PFSK-1 (cell line): ENCODE results near the gene PRKAR2A.

Experiments used
- FOXP2 ChIP-seq: optimal IDR thresholded peaks from 2 replicates; pipeline ENCODE3; 2011; ENCODE audit warnings: borderline replicate concordance, control low read depth, inconsistent platforms; ENCODE audit not compliant: insufficient read depth; ENCODE audit errors: extremely low read length, extremely low read depth
- POLR2AphosphoS5 ChIP-seq: IDR thresholded peaks from 2 replicates; pipeline ENCODE4 v1.6.1; 2012; ENCODE audit warnings: low read depth, mild to moderate bottlenecking, control low read depth, low read length, moderate library complexity
- REST ChIP-seq, 2 experiments: IDR thresholded peaks; 2 replicates each; pipeline versions ENCODE4 v1.6.1 to v1.8.0; 2011 to 2012; ENCODE audit warnings: low read depth in 2 of 2, low read length in 2 of 2, control low read depth in 1 of 2, inconsistent platforms in 1 of 2, mild to moderate bottlenecking in 1 of 2, moderate library complexity in 1 of 2; ENCODE audit not compliant: insufficient read depth in 1 of 2
- SIN3A ChIP-seq: IDR thresholded peaks from 2 replicates; pipeline ENCODE4 v1.6.1; 2012; ENCODE audit warnings: mild to moderate bottlenecking, low read length, moderate library complexity, borderline replicate concordance; ENCODE audit not compliant: insufficient read depth
- TAF1 ChIP-seq: IDR thresholded peaks from 2 replicates; pipeline ENCODE4 v1.6.1; 2012; ENCODE audit warnings: low read length, control low read depth, borderline replicate concordance; ENCODE audit not compliant: insufficient read depth

Gene PRKAR2A

GRCh38 chr3:48797626-48798025 is 50.0 kb downstream of the PRKAR2A start:
- no peak for TF ChIP-seq FOXP2
- no peak for TF ChIP-seq TAF1
- no peak for TF ChIP-seq REST (IDR thresholded peaks at IDR 0.05; ENCODE audit: insufficient read depth in 1 of 2, low read depth in 2 of 2, low read length in 2 of 2)
- TF ChIP-seq SIN3A = no peak

GRCh38 chr3:48795997-48796732 is 51.5 kb downstream of the PRKAR2A start:
- TF ChIP-seq TAF1 (no peak), POLR2AphosphoS5 (no peak), SIN3A (no peak), REST (IDR thresholded peaks at IDR 0.05; ENCODE audit: insufficient read depth in 1 of 2, low read depth in 2 of 2, low read length in 2 of 2) (no peak), FOXP2 (no peak)

- TF ChIP-seq TAF1 = no peak
- no peak for TF ChIP-seq REST (IDR thresholded peaks at IDR 0.05; ENCODE audit: insufficient read depth in 1 of 2, low read depth in 2 of 2, low read length in 2 of 2)
- TF ChIP-seq POLR2AphosphoS5 = no peak
- TF ChIP-seq SIN3A = no peak
- no peak for TF ChIP-seq FOXP2
These were observed 58.0 kb downstream of the PRKAR2A start for GRCh38 chr3:48789665-48790064.

GRCh38 chr3:48788544-48789162 is 59.0 kb downstream of the PRKAR2A start:
- no peak for TF ChIP-seq POLR2AphosphoS5
- no peak for TF ChIP-seq TAF1
- TF ChIP-seq FOXP2 = no peak
- no peak for TF ChIP-seq SIN3A
- TF ChIP-seq REST (IDR thresholded peaks at IDR 0.05; ENCODE audit: insufficient read depth in 1 of 2, low read depth in 2 of 2, low read length in 2 of 2) = no peak
